Measurements from ENCODE around the gene FOS.

FOS gene

GRCh38 chr14:75298187-75298965, 19.7 kb downstream of the FOS start:
- no peak overlapping the region for H3K4me3 ChIP-seq (ENCODE audit: low read depth, low read length)
- H3K9me3 ChIP-seq (ENCODE audit: control insufficient read depth, insufficient read depth, low read depth, low read length): no peaks in the 10 kb centered on the region
- ChIA-PET POLR2A (interaction anchor here (0.8 kb wide), 1 partner anchor 171 kb away, joined by 3 read pairs; the partner anchor contains the start of gene NEK9), CTCF (interaction anchor here (0.5 to 5.3 kb wide), 8 partner anchors 11 to 209 kb away, joined by 3 to 45 read pairs (median 4); no protein-coding TSS in a partner anchor)
- no peaks in the 10 kb centered on the region for H3K36me3 ChIP-seq (ENCODE audit: control insufficient read depth in 2 of 2, insufficient read depth in 1 of 2, low read length in 2 of 2)
- TF ChIP-seq KLF10 (tag by site-specific recombination; IDR thresholded peaks at IDR 0.05) (no peak), OSR2 (tag by site-specific recombination; IDR thresholded peaks at IDR 0.05) (no peak), GLIS2 (tag by site-specific recombination; IDR thresholded peaks at IDR 0.05) (no peak), ZNF292 (tag by site-specific recombination; IDR thresholded peaks at IDR 0.05; ENCODE audit: borderline replicate concordance, low read depth) (no peak), ZFHX2 (tag by site-specific recombination; conservative IDR thresholded peaks at IDR 0.05) (peak; percentile 93), SALL2 (tag by site-specific recombination; IDR thresholded peaks at IDR 0.05; ENCODE audit: borderline replicate concordance) (no peak), ZNF157 (tag by site-specific recombination; IDR thresholded peaks at IDR 0.05) (no peak), FEZF1 (tag by site-specific recombination; IDR thresholded peaks at IDR 0.05) (no peak), ZNF280C (tag by site-specific recombination; IDR thresholded peaks at IDR 0.05) (no peak), ZBTB6 (tag by site-specific recombination; IDR thresholded peaks at IDR 0.05) (no peak), YY2 (tag by site-specific recombination; IDR thresholded peaks at IDR 0.05) (no peak), ZBTB17 (tag by site-specific recombination; IDR thresholded peaks at IDR 0.05) (no peak), EGR2 (tag by site-specific recombination; IDR thresholded peaks at IDR 0.05; ENCODE audit: low read depth) (peak; percentile 63)
- TF ChIP-seq, protein P1, sequence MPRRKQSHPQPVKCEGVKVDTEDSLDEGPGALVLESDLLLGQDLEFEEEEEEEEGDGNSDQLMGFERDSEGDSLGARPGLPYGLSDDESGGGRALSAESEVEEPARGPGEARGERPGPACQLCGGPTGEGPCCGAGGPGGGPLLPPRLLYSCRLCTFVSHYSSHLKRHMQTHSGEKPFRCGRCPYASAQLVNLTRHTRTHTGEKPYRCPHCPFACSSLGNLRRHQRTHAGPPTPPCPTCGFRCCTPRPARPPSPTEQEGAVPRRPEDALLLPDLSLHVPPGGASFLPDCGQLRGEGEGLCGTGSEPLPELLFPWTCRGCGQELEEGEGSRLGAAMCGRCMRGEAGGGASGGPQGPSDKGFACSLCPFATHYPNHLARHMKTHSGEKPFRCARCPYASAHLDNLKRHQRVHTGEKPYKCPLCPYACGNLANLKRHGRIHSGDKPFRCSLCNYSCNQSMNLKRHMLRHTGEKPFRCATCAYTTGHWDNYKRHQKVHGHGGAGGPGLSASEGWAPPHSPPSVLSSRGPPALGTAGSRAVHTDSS (tag by site-specific recombination; IDR thresholded peaks at IDR 0.05): no peak
- TF ChIP-seq, protein P2, sequence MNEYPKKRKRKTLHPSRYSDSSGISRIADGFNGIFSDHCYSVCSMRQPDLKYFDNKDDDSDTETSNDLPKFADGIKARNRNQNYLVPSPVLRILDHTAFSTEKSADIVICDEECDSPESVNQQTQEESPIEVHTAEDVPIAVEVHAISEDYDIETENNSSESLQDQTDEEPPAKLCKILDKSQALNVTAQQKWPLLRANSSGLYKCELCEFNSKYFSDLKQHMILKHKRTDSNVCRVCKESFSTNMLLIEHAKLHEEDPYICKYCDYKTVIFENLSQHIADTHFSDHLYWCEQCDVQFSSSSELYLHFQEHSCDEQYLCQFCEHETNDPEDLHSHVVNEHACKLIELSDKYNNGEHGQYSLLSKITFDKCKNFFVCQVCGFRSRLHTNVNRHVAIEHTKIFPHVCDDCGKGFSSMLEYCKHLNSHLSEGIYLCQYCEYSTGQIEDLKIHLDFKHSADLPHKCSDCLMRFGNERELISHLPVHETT (tag by site-specific recombination; IDR thresholded peaks at IDR 0.05): no peak
- TF ChIP-seq, protein P3, sequence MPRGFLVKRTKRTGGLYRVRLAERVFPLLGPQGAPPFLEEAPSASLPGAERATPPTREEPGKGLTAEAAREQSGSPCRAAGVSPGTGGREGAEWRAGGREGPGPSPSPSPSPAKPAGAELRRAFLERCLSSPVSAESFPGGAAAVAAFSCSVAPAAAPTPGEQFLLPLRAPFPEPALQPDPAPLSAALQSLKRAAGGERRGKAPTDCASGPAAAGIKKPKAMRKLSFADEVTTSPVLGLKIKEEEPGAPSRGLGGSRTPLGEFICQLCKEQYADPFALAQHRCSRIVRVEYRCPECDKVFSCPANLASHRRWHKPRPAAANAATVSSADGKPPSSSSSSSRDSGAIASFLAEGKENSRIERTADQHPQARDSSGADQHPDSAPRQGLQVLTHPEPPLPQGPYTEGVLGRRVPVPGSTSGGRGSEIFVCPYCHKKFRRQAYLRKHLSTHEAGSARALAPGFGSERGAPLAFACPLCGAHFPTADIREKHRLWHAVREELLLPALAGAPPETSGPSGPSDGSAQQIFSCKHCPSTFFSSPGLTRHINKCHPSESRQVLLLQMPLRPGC (tag by site-specific recombination; IDR thresholded peaks at IDR 0.05): no peak
- peaks cover 13% of the 10 kb centered on the region; the same call in 1 of the 2 replicates for H3K4me1 ChIP-seq (ENCODE audit: control insufficient read depth, insufficient read depth, low read length)
- H3K27ac ChIP-seq (ENCODE audit: extremely low read depth, low read depth, low read length): no peak overlapping the region
